Upper lobe of left lung (tissue), 4 donors: Measurements from ENCODE around the gene DGKB.

ENCODE experiments used
- CTCF ChIP-seq, 6 experiments: fragments of 450-650 bp in 4 of 6; fragments of 200-600 bp in 2 of 6; sonication (generic) in 2 of 6; IDR thresholded peaks; one replicate each; pipeline ENCODE4 v1.5.1; 2016 to 2019; ENCODE audit warnings: antibody characterized with exemption in 6 of 6
- EP300 ChIP-seq, 4 donors: sonication (generic); formaldehyde crosslinking; IDR thresholded peaks; one replicate each; pipeline ENCODE4 v1.5.1; 2017; ENCODE audit warnings: antibody characterized with exemption in 4 of 4, control low read depth in 2 of 4
- POLR2AphosphoS5 ChIP-seq, 2 donors: sonication (generic); formaldehyde crosslinking; IDR thresholded peaks; one replicate each; pipeline ENCODE4 v1.5.1; 2017; ENCODE audit warnings: antibody characterized with exemption in 2 of 2

- TF ChIP-seq CTCF (IDR thresholded peaks at IDR 0.05): no peak
- no peak for TF ChIP-seq POLR2AphosphoS5 (IDR thresholded peaks at IDR 0.05)
- no peak for TF ChIP-seq EP300 (IDR thresholded peaks at IDR 0.05)
Observed at GRCh38 chr7:14144109-14144508, 758.4 kb downstream of the DGKB start.
